Cortex of kidney (tissue), 1 donor: ENCODE data around the gene MCF2L2.

Source experiments
- DNase-seq: peaks from one replicate; lab custom pipeline; 2025; lab: John Stamatoyannopoulos, UW

MCF2L2 gene

GRCh38 chr3:183293966-183294365 lies 134.5 kb downstream of the MCF2L2 start:
- no peak for DNase-seq

DNA sequence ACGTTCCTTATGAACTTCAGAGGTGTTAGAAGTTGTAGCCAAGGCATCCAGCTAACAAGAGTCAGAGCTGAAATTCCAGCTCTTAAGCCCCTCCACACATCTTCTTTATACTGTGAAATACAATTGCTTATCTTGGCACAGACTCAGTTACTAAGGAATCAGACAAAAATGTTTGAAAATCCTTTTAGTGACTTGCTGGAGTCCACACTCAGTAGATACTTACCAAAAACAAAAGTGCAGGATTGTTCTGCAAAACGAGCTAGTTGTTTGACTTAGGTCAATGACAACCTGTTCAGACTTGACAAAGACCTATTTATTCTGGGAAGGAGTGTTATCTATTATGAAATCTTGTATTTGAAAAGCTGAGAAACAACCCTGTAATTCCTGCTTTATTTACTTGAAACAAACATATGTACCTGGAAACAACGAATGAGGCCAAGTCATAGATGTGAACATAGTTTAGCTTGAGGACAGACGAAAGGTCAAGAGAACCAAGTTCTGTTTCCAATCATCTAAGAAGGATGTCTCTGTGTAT lies 136.9 kb downstream of the MCF2L2 start:
- DNase-seq, result no peak

DNA sequence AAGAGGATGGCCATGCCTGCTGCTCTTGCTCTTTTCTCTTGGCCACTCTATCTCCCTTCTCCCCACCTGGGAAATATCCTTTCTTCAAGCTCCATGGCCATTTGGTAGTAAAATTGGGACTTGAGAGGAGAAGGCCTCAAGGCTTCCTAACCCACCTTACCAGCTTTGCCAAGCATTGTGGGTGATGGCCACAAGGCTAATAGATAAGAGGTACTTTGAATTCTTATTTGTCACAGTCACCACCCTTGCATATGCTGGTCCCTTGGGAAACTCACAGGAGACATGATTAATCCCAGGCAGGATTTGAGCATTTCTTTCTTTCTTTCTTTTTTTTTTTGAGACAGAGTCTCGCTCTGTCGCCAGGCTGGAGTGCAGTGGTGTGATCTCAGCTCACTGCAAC lies 138.2 kb downstream of the MCF2L2 start:
- no peak for DNase-seq

DNA sequence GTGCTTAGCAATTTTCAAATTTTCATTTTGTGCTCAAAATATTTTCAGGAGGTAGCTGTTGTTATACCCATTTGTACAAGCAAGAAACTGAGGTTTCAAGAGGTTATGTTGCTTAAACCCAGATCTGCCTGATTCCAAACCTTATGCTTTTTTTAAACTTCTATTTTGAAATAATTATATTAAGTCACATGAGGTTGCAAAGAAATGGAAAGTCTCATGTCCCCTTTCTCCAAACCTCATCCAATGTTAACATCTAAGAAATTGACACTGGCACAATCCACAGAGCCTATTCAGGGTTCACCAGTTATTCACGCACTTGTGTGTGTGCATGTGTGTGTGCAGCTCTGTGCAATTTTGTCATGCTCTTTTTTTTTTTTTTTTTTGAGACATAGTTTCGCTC lies 140.3 kb downstream of the MCF2L2 start:
- DNase-seq, result no peak

DNA sequence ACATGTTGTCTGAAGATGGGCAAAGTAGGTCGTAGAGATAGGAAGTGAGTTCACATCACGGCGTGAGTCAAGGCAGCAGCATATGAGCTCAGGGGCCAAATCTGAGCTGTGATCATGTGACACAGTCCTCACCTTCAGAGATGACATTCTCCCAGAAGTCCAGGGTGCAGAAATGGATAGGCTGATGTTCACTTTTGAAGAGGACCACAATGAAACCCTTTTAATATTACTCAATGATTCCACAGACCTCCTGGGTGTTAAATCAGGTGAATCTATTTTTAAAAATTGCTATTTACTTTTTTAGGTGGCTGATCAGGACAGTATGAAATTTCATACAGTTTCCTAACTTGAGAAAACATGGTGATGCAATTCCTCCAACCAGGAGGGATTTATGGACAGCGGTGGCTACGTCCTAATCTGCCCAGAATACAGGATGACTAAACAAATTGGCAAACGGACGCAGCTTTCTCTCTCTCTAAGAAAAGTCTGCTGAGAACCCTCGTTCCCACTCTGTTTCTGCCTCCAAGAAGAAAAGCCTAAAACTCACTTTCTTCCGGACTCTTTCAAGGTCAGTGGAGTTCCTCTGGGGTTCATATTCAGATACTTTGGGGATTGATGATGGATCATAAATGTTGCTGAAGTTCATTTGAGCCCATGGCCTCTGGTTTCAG lies 141.0 kb downstream of the MCF2L2 start:
- DNase-seq, result no peak

DNA sequence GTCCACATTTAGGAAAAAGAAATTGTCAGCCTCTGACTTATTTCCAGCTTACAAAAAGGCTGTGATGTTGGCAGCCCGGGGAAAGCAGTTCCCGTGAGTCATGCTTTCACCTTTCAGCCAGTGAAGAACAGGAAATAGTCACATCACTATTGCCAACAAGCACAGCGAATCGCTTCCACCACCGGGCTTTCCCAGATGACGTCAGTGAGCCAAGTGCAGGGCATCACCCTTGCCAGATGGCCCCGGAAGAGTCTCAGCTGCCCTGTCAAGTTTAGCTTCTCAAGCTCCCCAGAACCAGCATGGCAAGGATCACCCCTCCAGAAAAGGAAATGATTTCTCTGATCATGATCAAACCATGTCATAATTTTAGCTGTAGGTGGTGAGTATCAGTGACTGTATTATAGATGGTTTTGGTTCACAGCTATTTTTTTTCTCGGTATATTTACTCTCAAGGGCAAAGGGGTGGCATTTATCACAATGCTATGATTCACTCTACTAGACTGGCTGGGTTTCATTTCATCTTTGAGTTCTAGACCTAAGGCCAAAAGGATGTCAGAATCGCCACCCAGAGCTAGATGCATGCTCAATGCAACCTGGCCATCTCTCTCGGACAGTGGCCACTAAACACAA lies 142.5 kb downstream of the MCF2L2 start:
- DNase-seq, result no peak

DNA sequence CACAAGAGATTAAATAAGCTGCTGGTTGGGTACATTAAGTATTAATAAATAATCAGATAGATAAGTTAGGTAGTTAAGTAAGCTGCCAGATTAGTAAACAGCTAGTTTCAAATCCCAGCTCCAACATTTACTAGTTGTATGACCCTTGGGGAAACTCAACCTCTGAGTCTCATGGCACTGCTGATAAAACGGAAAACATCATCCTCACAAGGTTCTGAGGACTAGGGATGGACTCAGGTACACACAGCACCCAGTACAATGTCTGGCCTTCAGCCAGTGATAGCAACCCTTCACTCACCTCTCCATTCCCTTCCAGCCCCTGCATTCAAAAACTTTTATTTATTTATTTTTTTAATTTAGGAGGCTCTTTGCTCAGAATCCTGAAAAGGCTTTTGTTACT lies 143.1 kb downstream of the MCF2L2 start:
- no peak for DNase-seq

DNA sequence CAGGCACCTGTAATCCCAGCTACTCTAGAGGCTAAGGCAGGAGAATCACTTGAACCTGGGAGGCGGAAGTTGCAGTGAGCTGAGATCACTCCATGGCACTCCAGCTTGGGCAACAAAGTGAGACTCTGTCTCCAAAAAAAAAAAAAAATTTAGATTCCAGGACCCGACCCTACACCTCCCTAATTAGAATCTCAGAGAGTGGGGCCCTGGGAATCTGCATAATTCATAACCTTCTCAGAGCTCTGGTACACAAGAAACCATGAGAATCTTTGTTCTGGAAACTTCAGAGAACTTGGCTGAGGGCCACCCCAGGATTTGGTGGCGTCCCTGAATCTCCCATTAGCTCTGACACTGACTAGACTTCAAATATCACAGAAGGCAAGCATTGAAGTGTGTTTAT lies 143.8 kb downstream of the MCF2L2 start:
- no peak for DNase-seq

DNA sequence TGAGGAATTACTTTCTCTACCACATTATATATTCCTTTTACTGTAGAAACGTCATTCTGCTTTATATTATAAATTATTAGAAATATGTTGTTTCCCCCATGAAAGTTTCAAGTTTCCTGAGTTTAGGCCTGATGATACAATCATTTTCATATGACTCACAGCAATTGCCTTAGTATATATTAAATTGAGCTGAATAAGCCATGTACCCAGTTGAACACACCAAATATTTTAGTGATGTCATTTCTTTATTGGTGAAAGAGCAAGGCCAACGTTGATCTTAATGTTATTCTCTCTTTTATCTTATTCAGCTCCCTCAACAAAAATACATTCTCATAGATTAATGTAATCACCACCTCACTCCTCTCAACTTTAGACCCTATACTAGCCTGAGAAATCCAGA lies 144.5 kb downstream of the MCF2L2 start:
- no peak for DNase-seq

GRCh38 chr3:183281126-183281797 lies 147.2 kb downstream of the MCF2L2 start:
- no peak for DNase-seq

DNA sequence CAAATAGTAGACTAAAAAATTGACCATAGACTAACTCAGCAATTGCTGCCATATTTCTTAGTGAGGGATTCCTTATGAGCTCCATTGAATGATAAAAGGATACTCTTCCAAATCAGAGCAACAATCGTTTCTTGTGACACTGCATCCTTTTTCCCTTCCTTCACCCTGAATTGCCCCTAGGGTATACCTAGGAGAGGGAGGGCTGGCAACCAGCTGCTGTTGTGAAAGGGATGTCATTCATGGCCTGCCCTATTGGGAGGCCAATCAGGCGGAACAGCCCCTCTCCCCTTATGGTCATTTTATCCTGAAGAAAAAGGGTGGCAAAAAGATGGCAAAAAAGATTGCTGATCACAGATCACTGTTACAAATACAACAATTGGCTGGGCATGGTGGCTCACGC lies 149.0 kb downstream of the MCF2L2 start:
- no peak for DNase-seq

GRCh38 chr3:183278479-183279088 lies 149.8 kb downstream of the MCF2L2 start:
- DNase-seq, result no peak

- no peak for DNase-seq
Measured at GRCh38 chr3:183277260-183277659, 151.2 kb downstream of the MCF2L2 start.

DNA sequence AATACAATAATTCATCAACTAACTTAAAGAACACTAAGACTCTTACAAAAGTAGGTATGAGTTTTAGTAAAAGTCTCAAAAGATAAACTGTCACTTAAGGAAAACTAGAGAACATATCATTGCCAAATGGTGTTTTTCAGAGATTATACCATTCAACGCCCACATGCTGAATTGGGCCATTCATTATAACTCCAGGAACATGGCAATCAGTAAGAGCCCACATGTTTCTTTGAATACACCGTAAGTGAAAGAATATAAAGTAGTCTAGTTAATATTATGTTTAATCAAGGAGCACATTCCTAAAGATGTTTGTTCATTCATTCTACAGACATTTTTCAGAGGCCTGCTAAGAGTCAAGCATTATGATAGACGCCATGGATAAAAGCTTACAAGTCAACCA lies 152.5 kb downstream of the MCF2L2 start:
- DNase-seq, result no peak

GRCh38 chr3:183275418-183275817 lies 153.0 kb downstream of the MCF2L2 start:
- no peak for DNase-seq

DNA sequence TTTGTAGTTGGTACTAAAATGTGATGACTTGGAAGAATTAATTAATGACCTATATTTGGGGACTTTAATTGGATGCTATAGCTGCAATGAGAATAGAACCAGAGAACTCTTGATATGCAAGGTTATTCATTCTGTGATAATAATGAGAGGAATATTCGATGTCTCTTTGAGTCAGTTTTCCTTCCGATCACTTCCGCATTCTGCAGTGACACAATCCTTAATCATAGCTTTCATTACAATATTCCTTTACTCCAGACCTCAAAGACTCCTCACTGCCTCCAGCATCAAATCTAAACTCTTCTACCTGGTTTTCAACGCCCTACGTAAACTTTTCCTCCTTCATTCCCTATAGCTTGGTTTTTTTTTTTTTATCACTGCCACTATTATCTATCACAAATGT lies 153.8 kb downstream of the MCF2L2 start:
- no peak for DNase-seq

DNA sequence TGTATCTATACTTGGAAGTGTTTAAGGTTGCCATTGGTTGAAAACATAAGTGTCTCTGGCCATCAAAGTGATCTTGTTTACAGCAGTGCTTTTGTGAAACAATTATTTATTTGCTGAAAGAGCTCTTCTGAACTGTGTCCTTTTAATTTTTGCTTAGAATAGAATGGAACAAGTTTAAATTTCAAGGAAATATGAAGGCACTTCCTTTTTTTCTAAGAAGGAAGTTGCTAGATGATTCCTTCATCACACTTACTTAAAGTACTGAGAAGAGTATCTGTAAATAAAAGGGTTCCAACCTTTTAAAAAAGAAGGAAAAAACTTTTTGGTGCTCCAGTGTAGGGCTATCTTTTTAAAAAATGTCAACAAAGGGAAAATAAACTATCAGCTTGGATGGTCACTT lies 155.6 kb downstream of the MCF2L2 start:
- DNase-seq, result no peak

DNA sequence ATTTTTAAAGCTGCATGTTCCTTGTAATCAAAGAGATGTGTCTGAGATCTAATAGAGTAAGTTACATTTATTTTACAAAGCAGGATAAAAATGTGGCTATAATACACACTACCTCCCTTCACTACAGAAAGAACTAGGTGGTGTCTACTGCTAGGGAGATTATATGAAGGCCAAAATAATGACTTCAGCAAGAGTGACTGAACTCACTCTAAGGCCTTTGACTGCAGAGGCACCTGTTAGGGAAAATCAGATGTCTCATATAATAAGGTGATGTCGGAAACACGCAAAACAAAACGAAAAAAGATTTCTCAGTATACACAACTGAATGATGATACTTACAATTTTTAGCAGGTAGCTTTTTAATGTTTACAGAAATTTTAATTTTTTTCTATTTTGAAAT lies 156.3 kb downstream of the MCF2L2 start:
- no peak for DNase-seq

GRCh38 chr3:183270344-183270743 lies 158.1 kb downstream of the MCF2L2 start:
- DNase-seq, result no peak

GRCh38 chr3:183269345-183269744 lies 159.1 kb downstream of the MCF2L2 start:
- no peak for DNase-seq

GRCh38 chr3:183268366-183268765 lies 160.1 kb downstream of the MCF2L2 start:
- no peak for DNase-seq

DNA sequence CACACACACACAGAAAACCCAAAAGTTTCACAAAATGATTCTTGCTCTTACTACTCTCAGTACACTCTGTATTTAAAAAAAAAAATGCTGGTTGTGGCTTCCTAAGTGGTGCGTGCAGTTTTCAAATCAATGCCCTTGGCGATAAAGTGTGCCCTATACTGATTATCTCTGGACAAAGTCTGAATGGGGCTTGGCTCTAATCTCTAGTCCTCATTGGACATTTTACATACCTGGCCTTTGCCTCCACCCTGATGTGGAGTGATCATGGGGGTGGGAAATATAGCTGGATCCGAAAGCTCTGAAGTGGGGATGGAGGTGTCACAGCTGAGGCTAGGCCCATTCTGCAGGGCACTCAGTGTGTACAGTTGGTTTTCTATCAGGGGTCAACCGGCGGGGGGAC lies 161.3 kb downstream of the MCF2L2 start:
- DNase-seq, result no peak

DNA sequence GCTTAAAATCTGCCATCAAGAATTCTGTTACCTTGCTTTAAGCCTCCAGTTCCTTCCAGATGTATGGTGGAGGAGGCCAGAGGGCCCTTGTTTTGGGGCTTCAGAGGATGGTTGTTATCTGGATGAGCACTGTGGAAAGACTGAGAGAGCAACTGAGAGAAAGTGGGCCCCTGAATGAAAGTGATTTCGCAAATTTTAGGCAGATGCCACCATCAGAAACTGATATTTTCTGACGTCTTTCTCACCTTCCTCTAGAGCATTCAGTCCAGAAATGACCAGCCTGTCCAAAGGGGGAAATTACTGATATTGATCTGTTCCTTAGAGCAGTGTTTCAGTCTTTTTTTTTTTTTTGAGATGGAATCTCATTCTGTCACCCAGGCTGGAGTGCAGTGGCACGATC lies 162.0 kb downstream of the MCF2L2 start:
- DNase-seq, result no peak
